ENCODE results near the gene RAP1GAP2.
A peak's percentile ranks its signal among the peaks of the same experiment; 100 is the strongest.

Gene RAP1GAP2

GRCh38 chr17:2822358-2822757 is 26.1 kb downstream of the RAP1GAP2 start:
- Histone ChIP-seq H3K27ac (peak overlapping the region in 9 of 11 experiments; percentile 16 to 97 (median 90); a peak in 17 of 22 replicates), H3K4me3 (no peak overlapping the region), H3K36me3 (peaks cover 0 to 7% (median 0%) of the 10 kb centered on the region in 11 experiments; a peak in 5 of 22 replicates), H3K4me2 (peak overlapping the region; percentile 44 to 84 (median 73)), H3K27me3 (0 out of 22 replicates have a peak, but pooled peaks cover 0 to 4% (median 0%) of the 10 kb centered on the region in 11 experiments), H3K9me3 (replicated peaks in 1 of 11) (no peaks in the 10 kb centered on the region), H3K4me1 (peaks cover 62 to 99% (median 91%) of the 10 kb centered on the region in 10 experiments), H4K20me1 (peaks cover 0 to 57% (median 0%) of the 10 kb centered on the region in 11 experiments; a peak in 5 of 22 replicates), H3K9ac (peak overlapping the region in 9 of 11 experiments; percentile 15 to 84 (median 75); a peak in 18 of 22 replicates)
- TF ChIP-seq Cebpa-rat (IDR thresholded peaks at IDR 0.05): no peak

- Histone ChIP-seq H3K9ac (peak overlapping the region in 9 of 11 experiments; percentile 45 to 83 (median 75); a peak in 17 of 22 replicates), H3K4me1 (peaks cover 57 to 99% (median 94%) of the 10 kb centered on the region in 10 experiments), H3K36me3 (peaks cover 0 to 7% (median 0%) of the 10 kb centered on the region in 11 experiments; a peak in 5 of 22 replicates), H3K27me3 (no peaks in the 10 kb centered on the region), H3K27ac (peak overlapping the region in 10 of 11 experiments; percentile 27 to 97 (median 85); a peak in 19 of 22 replicates), H3K4me2 (peak overlapping the region; percentile 62 to 83 (median 72)), H3K4me3 (peak overlapping the region in 1 of 10 experiments; percentile 5; a peak in 1 of 20 replicates), H4K20me1 (peaks cover 0 to 46% (median 0%) of the 10 kb centered on the region in 11 experiments; a peak in 8 of 22 replicates), H3K9me3 (replicated peaks in 1 of 11) (no peaks in the 10 kb centered on the region)
- TF ChIP-seq Cebpa-rat (IDR thresholded peaks at IDR 0.05): no peak
These were observed 29.2 kb downstream of the RAP1GAP2 start for GRCh38 chr17:2825253-2825970.

- Histone ChIP-seq H3K4me2 (peak overlapping the region; percentile 61 to 93 (median 76)), H3K4me1 (peaks cover 31 to 72% (median 66%) of the 10 kb centered on the region in 10 experiments), H3K27ac (peak overlapping the region in 6 of 11 experiments; percentile 24 to 95 (median 76); a peak in 11 of 22 replicates), H3K27me3 (no peaks in the 10 kb centered on the region), H3K4me3 (peak overlapping the region in 3 of 10 experiments; percentile 13 to 38 (median 24); a peak in 4 of 20 replicates), H3K36me3 (peaks cover 0 to 2% (median 0%) of the 10 kb centered on the region in 11 experiments; a peak in 5 of 22 replicates), H3K9ac (peak overlapping the region in 7 of 11 experiments; percentile 1 to 64 (median 56); a peak in 10 of 22 replicates), H3K9me3 (replicated peaks in 1 of 11) (no peaks in the 10 kb centered on the region), H4K20me1 (peaks cover 0 to 34% (median 5%) of the 10 kb centered on the region in 11 experiments; a peak in 12 of 22 replicates)
- TF ChIP-seq Cebpa-rat (IDR thresholded peaks at IDR 0.05): no peak
These were observed 32.3 kb downstream of the RAP1GAP2 start for GRCh38 chr17:2828397-2829038.

- Histone ChIP-seq H3K4me2 (peak overlapping the region in 1 of 11 experiments; percentile 27; a peak in 1 of 22 replicates), H3K27ac (no peak overlapping the region), H4K20me1 (peaks cover 8 to 48% (median 22%) of the 10 kb centered on the region in 11 experiments; a peak in 18 of 22 replicates), H3K27me3 (peaks cover 0 to 4% (median 0%) of the 10 kb centered on the region in 11 experiments; a peak in 1 of 22 replicates), H3K4me3 (no peak overlapping the region), H3K36me3 (peaks cover 0 to 8% (median 0%) of the 10 kb centered on the region in 11 experiments; a peak in 1 of 22 replicates), H3K9me3 (replicated peaks in 1 of 11) (no peaks in the 10 kb centered on the region), H3K9ac (no peak overlapping the region), H3K4me1 (peaks cover 22 to 64% (median 56%) of the 10 kb centered on the region in 10 experiments)
- no peak for TF ChIP-seq Cebpa-rat (IDR thresholded peaks at IDR 0.05)
These were observed 34.4 kb downstream of the RAP1GAP2 start for GRCh38 chr17:2830678-2831077.

GRCh38 chr17:2835780-2836179 is 39.5 kb downstream of the RAP1GAP2 start:
- Histone ChIP-seq H3K36me3 (peaks cover 0 to 30% (median 6%) of the 10 kb centered on the region in 11 experiments; a peak in 7 of 22 replicates), H3K27me3 (peaks cover 0 to 10% (median 0%) of the 10 kb centered on the region in 11 experiments; a peak in 5 of 22 replicates), H3K9ac (no peak overlapping the region), H3K9me3 (replicated peaks in 1 of 11) (no peaks in the 10 kb centered on the region), H3K27ac (no peak overlapping the region), H4K20me1 (peaks cover 14 to 78% (median 60%) of the 10 kb centered on the region in 11 experiments; a peak in 19 of 22 replicates), H3K4me1 (peaks cover 8 to 36% (median 24%) of the 10 kb centered on the region in 10 experiments), H3K4me2 (no peak overlapping the region), H3K4me3 (no peak overlapping the region)
- no peak for TF ChIP-seq Cebpa-rat (IDR thresholded peaks at IDR 0.05)

GRCh38 chr17:2837147-2837561 is 40.9 kb downstream of the RAP1GAP2 start:
- peak in 5 of 11 experiments; percentile 47 to 83 (median 59); a peak in 8 of 22 replicates for TF ChIP-seq Cebpa-rat (IDR thresholded peaks at IDR 0.05)
- H3K4me2 ChIP-seq: peak overlapping the region; percentile 4 to 61 (median 37); a peak in 19 of 22 replicates

GRCh38 chr17:2841606-2842005 is 45.4 kb downstream of the RAP1GAP2 start:
- Histone ChIP-seq H3K27me3 (peaks cover 0 to 5% (median 0%) of the 10 kb centered on the region in 11 experiments; a peak in 5 of 22 replicates), H4K20me1 (peaks cover 1 to 66% (median 42%) of the 10 kb centered on the region in 11 experiments; a peak in 20 of 22 replicates), H3K36me3 (peaks cover 0 to 13% (median 4%) of the 10 kb centered on the region in 11 experiments; a peak in 6 of 22 replicates), H3K4me3 (no peak overlapping the region), H3K4me2 (peak overlapping the region; percentile 8 to 63 (median 42); a peak in 18 of 22 replicates), H3K4me1 (peaks cover 23 to 56% (median 50%) of the 10 kb centered on the region in 10 experiments), H3K27ac (no peak overlapping the region), H3K9me3 (replicated peaks in 1 of 11) (no peaks in the 10 kb centered on the region), H3K9ac (peak overlapping the region in 1 of 11 experiments; percentile 8; a peak in 1 of 22 replicates)
- no peak for TF ChIP-seq Cebpa-rat (IDR thresholded peaks at IDR 0.05)

More at GRCh38 chr17:2837147-2837561, 40.9 kb downstream of the RAP1GAP2 start:
- Histone ChIP-seq H3K27ac (no peak overlapping the region), H3K9ac (no peak overlapping the region), H3K9me3 (replicated peaks in 1 of 11) (no peaks in the 10 kb centered on the region), H3K36me3 (peaks cover 0 to 30% (median 6%) of the 10 kb centered on the region in 11 experiments; a peak in 6 of 22 replicates), H3K27me3 (peaks cover 0 to 10% (median 0%) of the 10 kb centered on the region in 11 experiments; a peak in 5 of 22 replicates), H4K20me1 (peaks cover 14 to 82% (median 66%) of the 10 kb centered on the region in 11 experiments; a peak in 20 of 22 replicates), H3K4me1 (peaks cover 18 to 41% (median 31%) of the 10 kb centered on the region in 10 experiments), H3K4me3 (no peak overlapping the region)

- peaks cover 0 to 5% (median 0%) of the 10 kb centered on the region in 11 experiments; a peak in 4 of 22 replicates for H3K27me3 ChIP-seq
- peak overlapping the region in 8 of 11 experiments; percentile 7 to 39 (median 26); a peak in 7 of 22 replicates for H3K4me2 ChIP-seq
- no peak overlapping the region for H3K27ac ChIP-seq
- no peak for TF ChIP-seq Cebpa-rat (IDR thresholded peaks at IDR 0.05)
- no peaks in the 10 kb centered on the region for H3K9me3 ChIP-seq (replicated peaks in 1 of 11)
- H4K20me1 ChIP-seq: peaks cover 0 to 62% (median 33%) of the 10 kb centered on the region in 11 experiments; a peak in 19 of 22 replicates
- H3K9ac ChIP-seq: no peak overlapping the region
- H3K36me3 ChIP-seq: peaks cover 0 to 7% (median 0%) of the 10 kb centered on the region in 11 experiments; a peak in 4 of 22 replicates
- H3K4me3 ChIP-seq: no peak overlapping the region
- peaks cover 25 to 56% (median 50%) of the 10 kb centered on the region in 10 experiments for H3K4me1 ChIP-seq
These were observed 46.2 kb downstream of the RAP1GAP2 start for GRCh38 chr17:2842464-2842863.

All from BLaER1 treated with 17β-estradiol and CSF1 and Interleukin-3, amounts not matched to agents 10 nM and 100 nM (cell line).